Measurements from ENCODE around the gene NDUFV2.

DNA sequence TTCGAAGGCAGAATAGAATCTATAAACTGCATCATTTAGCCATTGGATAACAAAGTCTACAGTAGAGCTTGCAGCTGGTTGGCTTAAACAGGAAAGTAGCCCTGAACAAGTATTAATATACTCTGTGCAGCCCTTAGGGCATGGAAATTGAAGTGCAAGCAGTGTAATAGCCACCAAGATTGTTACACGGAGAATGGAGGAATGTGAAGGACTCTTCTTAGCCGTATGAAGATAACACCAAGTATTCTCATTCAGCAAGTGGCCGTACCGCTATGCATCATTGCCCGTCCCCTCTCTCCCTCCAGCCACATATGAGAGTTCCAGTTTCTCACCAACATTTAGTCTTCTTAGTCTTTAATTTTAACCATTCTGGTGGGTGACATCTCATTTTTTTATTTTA is 74.5 kb downstream of the NDUFV2 start:
- TF ChIP-seq, protein P1, sequence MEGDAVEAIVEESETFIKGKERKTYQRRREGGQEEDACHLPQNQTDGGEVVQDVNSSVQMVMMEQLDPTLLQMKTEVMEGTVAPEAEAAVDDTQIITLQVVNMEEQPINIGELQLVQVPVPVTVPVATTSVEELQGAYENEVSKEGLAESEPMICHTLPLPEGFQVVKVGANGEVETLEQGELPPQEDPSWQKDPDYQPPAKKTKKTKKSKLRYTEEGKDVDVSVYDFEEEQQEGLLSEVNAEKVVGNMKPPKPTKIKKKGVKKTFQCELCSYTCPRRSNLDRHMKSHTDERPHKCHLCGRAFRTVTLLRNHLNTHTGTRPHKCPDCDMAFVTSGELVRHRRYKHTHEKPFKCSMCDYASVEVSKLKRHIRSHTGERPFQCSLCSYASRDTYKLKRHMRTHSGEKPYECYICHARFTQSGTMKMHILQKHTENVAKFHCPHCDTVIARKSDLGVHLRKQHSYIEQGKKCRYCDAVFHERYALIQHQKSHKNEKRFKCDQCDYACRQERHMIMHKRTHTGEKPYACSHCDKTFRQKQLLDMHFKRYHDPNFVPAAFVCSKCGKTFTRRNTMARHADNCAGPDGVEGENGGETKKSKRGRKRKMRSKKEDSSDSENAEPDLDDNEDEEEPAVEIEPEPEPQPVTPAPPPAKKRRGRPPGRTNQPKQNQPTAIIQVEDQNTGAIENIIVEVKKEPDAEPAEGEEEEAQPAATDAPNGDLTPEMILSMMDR (IDR thresholded peaks at IDR 0.05; ENCODE audit: low read length): no peak
- TF ChIP-seq EZH2 (IDR thresholded peaks at IDR 0.05; ENCODE audit: borderline replicate concordance, low read length): no peak

Data from OCI-LY1 (cell line).